GM18505 (cell line): ENCODE results near the gene ETFDH.
"Not testable (repeated sequence)": the region's sequence is repeated elsewhere in the genome, so short reads cannot be mapped to it uniquely, and the experiment has no call there.

Source experiments
- ATAC-seq: cut with Tn5 transposase; IDR thresholded peaks from one replicate; pipeline ENCODE4 v1.9.1; 2021; ENCODE audit not compliant: unreplicated experiment
- POLR2A ChIP-seq: IDR thresholded peaks from 4 replicates; pipeline ENCODE4 v1.6.1; 2011; ENCODE audit warnings: borderline replicate concordance; ENCODE audit not compliant: insufficient read depth, insufficient read length; ENCODE audit errors: extremely low read depth

Gene ETFDH

GRCh38 chr4:158714937-158715336 lies 42.8 kb downstream of the ETFDH start:
- no peak for TF ChIP-seq POLR2A
- no peak for ATAC-seq

- ATAC-seq: no peak
- no peak for TF ChIP-seq POLR2A
Measured at GRCh38 chr4:158715802-158716201, 43.7 kb downstream of the ETFDH start.

- TF ChIP-seq POLR2A: no peak
- no peak for ATAC-seq
Measured at GRCh38 chr4:158721680-158722079, 49.6 kb downstream of the ETFDH start.

- peak; percentile 12 for ATAC-seq
- TF ChIP-seq POLR2A: no peak
Measured at GRCh38 chr4:158722291-158722916, 50.3 kb downstream of the ETFDH start.

GRCh38 chr4:158722917-158723793 lies 51.1 kb downstream of the ETFDH start, which contains the start of gene PPID:
Gene PPID (minus strand): TSS chr4:158723396. CDS start chr4:158723288, 108 bp downstream.
- TF ChIP-seq POLR2A: peak; percentile 94
- ATAC-seq: peak; percentile 99

GRCh38 chr4:158724637-158725036 lies 52.5 kb downstream of the ETFDH start:
- no peak for ATAC-seq
- no peak for TF ChIP-seq POLR2A

- TF ChIP-seq POLR2A: no peak
- ATAC-seq: no peak
Measured at GRCh38 chr4:158726633-158727032, 54.5 kb downstream of the ETFDH start.

GRCh38 chr4:158728236-158728635 lies 56.1 kb downstream of the ETFDH start:
- no peak for ATAC-seq
- no peak for TF ChIP-seq POLR2A

- peak; percentile 89 for ATAC-seq
- TF ChIP-seq POLR2A: no peak
Measured at GRCh38 chr4:158729716-158730559, 57.8 kb downstream of the ETFDH start.

- TF ChIP-seq POLR2A: no peak
- ATAC-seq: no peak
Measured at GRCh38 chr4:158738866-158739265, 66.8 kb downstream of the ETFDH start.

- ATAC-seq: no peak
Measured at GRCh38 chr4:158739600-158739999, 67.5 kb downstream of the ETFDH start.

GRCh38 chr4:158741326-158742021 lies 69.4 kb downstream of the ETFDH start:
- ATAC-seq: no peak
- no peak for TF ChIP-seq POLR2A

More at GRCh38 chr4:158739600-158739999, 67.5 kb downstream of the ETFDH start:
- TF ChIP-seq POLR2A: no peak

- not testable (repeated sequence) for ATAC-seq
Measured at GRCh38 chr4:158746537-158746936, 74.4 kb downstream of the ETFDH start.

- no peak for ATAC-seq
- TF ChIP-seq POLR2A: no peak
Measured at GRCh38 chr4:158750379-158750778, 78.3 kb downstream of the ETFDH start.
